IMR-90 (cell line): Measurements from ENCODE around the gene SNTG2. TPM values are rescaled to one million over a fixed set of nuclear protein-coding genes. Genes with fewer than 3 reads are reported as not detected.

ENCODE experiments used
- ATAC-seq: fragments of 200-7000 bp; cut with Tn5 transposase; 2 replicates; pipeline ENCODE4 v1.9.1; 2020; ENCODE audit warnings: low read depth, mild to moderate bottlenecking, moderate library complexity
- BruUV-seq: library from RNA; stranded (reverse); fragments of 400-500 nt; replicated peaks from 2 replicates; lab custom pipeline; 2021; lab: Mats Ljungman, UMichigan
- CTCF ChIA-PET: fragments of 300-600 bp; formaldehyde crosslinking; extraction: SDS; loops from one replicate; lab custom pipeline; 2021; ENCODE audit warnings: antibody characterized with exemption; lab: Yijun Ruan, JAX
- POLR2A ChIA-PET: fragments of 300-600 bp; sonication (Branson Sonifier 250); formaldehyde crosslinking; loops from one replicate; lab custom pipeline; 2022; ENCODE audit warnings: antibody characterized with exemption; ENCODE audit not compliant: unreplicated experiment; lab: Charles Lee
- DNase-seq: peaks from one replicate; pipeline ENCODE4 v3.0.0; 2013
- H2AFZ ChIP-seq: replicated peaks from 2 replicates; pipeline ENCODE3; 2013; ENCODE audit warnings: low read length, mild to moderate bottlenecking; ENCODE audit not compliant: poor library complexity
- H2AK5ac ChIP-seq: 2 replicates; pipeline ENCODE4 v1.6.1; 2013; ENCODE audit warnings: low read depth, low read length, inconsistent platforms
- H2AK9ac ChIP-seq: replicated peaks from 2 replicates; pipeline ENCODE3; 2013; ENCODE audit warnings: mild to moderate bottlenecking, low read depth, low read length, moderate library complexity; ENCODE audit not compliant: poor library complexity
- H2BK120ac ChIP-seq: 2 replicates; pipeline ENCODE4 v1.6.1; 2013; ENCODE audit warnings: low read depth, low read length, inconsistent platforms
- H2BK15ac ChIP-seq: 3 replicates; pipeline ENCODE4 v1.6.1; 2013; ENCODE audit warnings: low read depth, low read length, inconsistent platforms
- H2BK20ac ChIP-seq: 2 replicates; pipeline ENCODE4 v1.6.1; 2013; ENCODE audit warnings: low read depth, mild to moderate bottlenecking, inconsistent platforms, low read length, moderate library complexity
- H2BK5ac ChIP-seq: 2 replicates; pipeline ENCODE4 v1.6.1; 2013; ENCODE audit warnings: mild to moderate bottlenecking, low read depth, low read length, inconsistent platforms; ENCODE audit not compliant: poor library complexity, severe bottlenecking
- H3K14ac ChIP-seq: replicated peaks from 2 replicates; pipeline ENCODE4 v1.6.1; 2013; ENCODE audit warnings: low read depth, low read length, inconsistent platforms
- H3K18ac ChIP-seq: 2 replicates; pipeline ENCODE4 v1.6.1; 2013; ENCODE audit warnings: low read depth, low read length, control low read depth
- H3K23ac ChIP-seq: 2 replicates; pipeline ENCODE4 v1.6.1; 2013; ENCODE audit warnings: low read depth, low read length, inconsistent platforms
- H3K27ac ChIP-seq: 2 replicates; pipeline ENCODE4 v1.5.1; 2013; ENCODE audit warnings: mild to moderate bottlenecking, control low read depth, low read length; ENCODE audit not compliant: insufficient read depth
- H3K27me3 ChIP-seq: 2 replicates; pipeline ENCODE4 v1.6.1; 2013; ENCODE audit warnings: low read length; ENCODE audit not compliant: control insufficient read depth, insufficient read depth
- H3K36me3 ChIP-seq: 2 replicates; pipeline ENCODE4 v1.6.1; 2013; ENCODE audit warnings: low read length, mixed read lengths; ENCODE audit not compliant: control insufficient read depth, insufficient read depth
- H3K4ac ChIP-seq: 2 replicates; pipeline ENCODE4 v1.6.1; 2013; ENCODE audit warnings: low read depth, low read length, inconsistent platforms
- H3K4me1 ChIP-seq: 2 replicates; pipeline ENCODE4 v1.6.1; 2013; ENCODE audit warnings: low read length, mixed read lengths; ENCODE audit not compliant: control insufficient read depth, insufficient read depth
- H3K4me2 ChIP-seq: 2 replicates; pipeline ENCODE4 v1.6.1; 2013; ENCODE audit warnings: low read depth, mild to moderate bottlenecking, control low read depth, low read length, moderate library complexity
- H3K4me3 ChIP-seq: 2 replicates; pipeline ENCODE4 v1.5.1; 2013; ENCODE audit warnings: low read depth, mild to moderate bottlenecking, control low read depth, low read length, moderate library complexity; ENCODE audit not compliant: insufficient read depth
- H3K56ac ChIP-seq: 2 replicates; pipeline ENCODE4 v1.6.1; 2013; ENCODE audit warnings: low read length, inconsistent platforms; ENCODE audit not compliant: insufficient read depth; ENCODE audit errors: extremely low read depth
- H3K79me1 ChIP-seq, 2 experiments: 2 replicates each; pipeline ENCODE4 v1.6.1; 2013; ENCODE audit warnings: low read length in 2 of 2, inconsistent platforms in 1 of 2, low read depth in 1 of 2
- H3K9ac ChIP-seq: 2 replicates; pipeline ENCODE4 v1.6.1; 2013; ENCODE audit warnings: low read depth, low read length, control low read depth
- H3K9me1 ChIP-seq: 2 replicates; pipeline ENCODE4 v1.6.1; 2013; ENCODE audit warnings: low read length, inconsistent platforms; ENCODE audit not compliant: insufficient read depth
- H3K9me3 ChIP-seq: 2 replicates; pipeline ENCODE4 v1.6.1; 2013; ENCODE audit warnings: low read length; ENCODE audit not compliant: control insufficient read depth, insufficient read depth
- H4K20me1 ChIP-seq: 2 replicates; pipeline ENCODE4 v1.6.1; 2013; ENCODE audit warnings: low read length, inconsistent platforms; ENCODE audit not compliant: insufficient read depth
- H4K5ac ChIP-seq: 2 replicates; pipeline ENCODE4 v1.6.1; 2013; ENCODE audit warnings: mild to moderate bottlenecking, low read depth, low read length, control low read depth
- H4K8ac ChIP-seq, 2 experiments: 2 replicates each; pipeline ENCODE4 v1.6.1; 2013; ENCODE audit warnings: low read depth in 2 of 2, low read length in 2 of 2, control low read depth in 1 of 2, inconsistent platforms in 1 of 2
- H4K91ac ChIP-seq: 2 replicates; pipeline ENCODE4 v1.6.1; 2013; ENCODE audit warnings: low read depth, low read length, inconsistent platforms; ENCODE audit not compliant: insufficient read depth
- CHD1 ChIP-seq: IDR thresholded peaks from 2 replicates; pipeline ENCODE4 v1.6.1; 2012; ENCODE audit warnings: low read depth, low read length, improper control_type of control experiment
- CTCF ChIP-seq: conservative IDR thresholded peaks from 2 replicates; pipeline ENCODE4 v1.5.1; 2012; ENCODE audit warnings: mild to moderate bottlenecking, low read depth, low read length, improper control_type of control experiment
- MAZ ChIP-seq: IDR thresholded peaks from 2 replicates; pipeline ENCODE4 v1.6.1; 2012; ENCODE audit warnings: low read depth, mild to moderate bottlenecking, low read length, improper control_type of control experiment, moderate library complexity, borderline replicate concordance
- MXI1 ChIP-seq: IDR thresholded peaks from 2 replicates; pipeline ENCODE4 v1.6.1; 2012; ENCODE audit warnings: low read depth, mild to moderate bottlenecking, low read length, moderate library complexity, borderline replicate concordance
- POLR2A ChIP-seq: IDR thresholded peaks from 2 replicates; pipeline ENCODE4 v1.6.1; 2012; ENCODE audit warnings: mild to moderate bottlenecking, low read depth, low read length
- RFX5 ChIP-seq: IDR thresholded peaks from 2 replicates; pipeline ENCODE4 v1.8.0; 2012; ENCODE audit warnings: low read depth, mild to moderate bottlenecking, low read length, moderate library complexity
- SMC3 ChIP-seq: fragments of 150-350 bp; IDR thresholded peaks from 2 replicates; pipeline ENCODE4 v1.6.1; 2016; ENCODE audit warnings: low read depth, mild to moderate bottlenecking, antibody characterized with exemption, low read length, moderate library complexity
- USF2 ChIP-seq: fragments of 150-350 bp; IDR thresholded peaks from 2 replicates; pipeline ENCODE4 v1.6.1; 2017; ENCODE audit warnings: mild to moderate bottlenecking, antibody characterized with exemption, low read length, low read depth
- WGBS, 2 experiments: methylation state at CpG; one replicate each; pipeline versions ENCODE4 v1.1.5 to v1.1.7; 2013; ENCODE audit warnings: missing lambda C conversion rate in 2 of 2; ENCODE audit not compliant: insufficient read length in 1 of 2; ENCODE audit errors: extremely low coverage in 2 of 2; 5-methylcytosine and 5-hydroxymethylcytosine counted together
- dilution Hi-C: fragments of 300-500 bp; cut with HindIII; formaldehyde crosslinking; loops from one replicate; pipeline ENCODE4 v1.14.3; 2018; ENCODE audit warnings: low sequenced_read_pairs; ENCODE audit not compliant: unreplicated experiment
- in situ Hi-C: fragments of 300-500 bp; cut with MboI; formaldehyde crosslinking; loops from 3 replicates; pipeline ENCODE4 v1.14.3; 2019; ENCODE audit warnings: low sequenced_read_pairs, inconsistent platforms, mixed read lengths
- intact Hi-C: fragments of 100-400 bp; cut with micrococcal nuclease; formaldehyde crosslinking; loops from 2 replicates; pipeline ENCODE4 v1.10.0; 2022
- polyA plus RNA-seq, 3 experiments: library from polyadenylated mRNA; depleted of rRNA; stranded (reverse); fragments of >200 nt; gene quantifications; 2 replicates each; pipeline ENCODE4 v1.2.3, GENCODE V29; 2012; ENCODE audit warnings: low replicate concordance in 1 of 3
- total RNA-seq: library from RNA; depleted of rRNA; stranded (reverse); fragments of >200 nt; gene quantifications from 2 replicates; pipeline ENCODE4 v1.2.3, GENCODE V29; 2012

Gene SNTG2
- total and polyA plus RNA-seq, 2 of the 4 experiments (the other 2 are of a cell fraction), result under 0.01 to 0.17 TPM

GRCh38 chr2:1360144-1360543 lies 409.5 kb downstream of the SNTG2 start:
- no peak overlapping the region for H2BK5ac ChIP-seq
- no peak overlapping the region for H2AFZ ChIP-seq
- no peak overlapping the region for H2AK5ac ChIP-seq
- no peak overlapping the region for H3K56ac ChIP-seq
- H3K9me1 ChIP-seq, result no peaks in the 10 kb centered on the region
- no peak overlapping the region for H3K4ac ChIP-seq
- ATAC-seq (no peak), DNase-seq (no peak)
- no CpG with 5 or more reads among the region's 1 CpG for WGBS, 2 experiments
- H3K9me3 ChIP-seq, result peaks cover 5% of the 10 kb centered on the region
- H2AK9ac ChIP-seq, result no peak overlapping the region
- no peaks in the 10 kb centered on the region for H4K20me1 ChIP-seq
- H2BK20ac ChIP-seq, result no peak overlapping the region
- no peak overlapping the region for H3K14ac ChIP-seq
- no peaks in the 10 kb centered on the region for H3K79me1 ChIP-seq
- in situ Hi-C loops, result no loop called here
- H2BK120ac ChIP-seq, result no peak overlapping the region
- no peak overlapping the region for H2BK15ac ChIP-seq
- H3K27ac ChIP-seq, result no peak overlapping the region
- H3K27me3 ChIP-seq, result no peaks in the 10 kb centered on the region
- no peak overlapping the region for H3K18ac ChIP-seq
- no peak for TF ChIP-seq MAZ
- no peak for TF ChIP-seq CHD1
- TF ChIP-seq RFX5, result no peak
- no peak for TF ChIP-seq USF2
- no peak for TF ChIP-seq CTCF
- no peak for TF ChIP-seq POLR2A
- TF ChIP-seq SMC3, result no peak
- TF ChIP-seq MXI1, result no peak
- no peak overlapping the region for H4K5ac ChIP-seq
- no peak overlapping the region for H3K4me2 ChIP-seq
- H4K8ac ChIP-seq, result no peak overlapping the region
- dilution Hi-C loops, result no loop called here
- no peaks in the 10 kb centered on the region for H3K36me3 ChIP-seq
- no TSS peak for BruUV-seq
- ChIA-PET POLR2A (no interaction called here), CTCF (no interaction called here)
- no peak overlapping the region for H3K23ac ChIP-seq
- H3K9ac ChIP-seq, result no peak overlapping the region
- H3K4me3 ChIP-seq, result no peak overlapping the region
- intact Hi-C loops, result no loop called here
- H4K91ac ChIP-seq, result no peak overlapping the region
- H3K4me1 ChIP-seq, result no peaks in the 10 kb centered on the region
